NB4 (cell line): ENCODE data around the gene ADAM17.

Source experiments
- MAX ChIP-seq: IDR thresholded peaks from 2 replicates; pipeline ENCODE4 v1.6.1; 2011; ENCODE audit warnings: low read depth, low read length
- MYC ChIP-seq: IDR thresholded peaks from 2 replicates; pipeline ENCODE4 v1.6.1; 2011; ENCODE audit warnings: low read depth, low read length
- POLR2A ChIP-seq: IDR thresholded peaks from 2 replicates; pipeline ENCODE4 v1.6.1; 2011; ENCODE audit warnings: mild to moderate bottlenecking; ENCODE audit not compliant: insufficient read length; ENCODE audit errors: extremely low read depth
- TF ChIP-seq, protein P1 (sequence below): IDR thresholded peaks from one replicate; pipeline ENCODE4 v1.5.1; 2012; ENCODE audit warnings: low read depth, low read length

GRCh38 chr2:9451231-9451630, 104.4 kb downstream of the ADAM17 start:
- TF ChIP-seq, protein P1, sequence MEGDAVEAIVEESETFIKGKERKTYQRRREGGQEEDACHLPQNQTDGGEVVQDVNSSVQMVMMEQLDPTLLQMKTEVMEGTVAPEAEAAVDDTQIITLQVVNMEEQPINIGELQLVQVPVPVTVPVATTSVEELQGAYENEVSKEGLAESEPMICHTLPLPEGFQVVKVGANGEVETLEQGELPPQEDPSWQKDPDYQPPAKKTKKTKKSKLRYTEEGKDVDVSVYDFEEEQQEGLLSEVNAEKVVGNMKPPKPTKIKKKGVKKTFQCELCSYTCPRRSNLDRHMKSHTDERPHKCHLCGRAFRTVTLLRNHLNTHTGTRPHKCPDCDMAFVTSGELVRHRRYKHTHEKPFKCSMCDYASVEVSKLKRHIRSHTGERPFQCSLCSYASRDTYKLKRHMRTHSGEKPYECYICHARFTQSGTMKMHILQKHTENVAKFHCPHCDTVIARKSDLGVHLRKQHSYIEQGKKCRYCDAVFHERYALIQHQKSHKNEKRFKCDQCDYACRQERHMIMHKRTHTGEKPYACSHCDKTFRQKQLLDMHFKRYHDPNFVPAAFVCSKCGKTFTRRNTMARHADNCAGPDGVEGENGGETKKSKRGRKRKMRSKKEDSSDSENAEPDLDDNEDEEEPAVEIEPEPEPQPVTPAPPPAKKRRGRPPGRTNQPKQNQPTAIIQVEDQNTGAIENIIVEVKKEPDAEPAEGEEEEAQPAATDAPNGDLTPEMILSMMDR, result no peak
- TF ChIP-seq MAX (no peak), POLR2A (no peak), MYC (no peak)
